Posterior vena cava (tissue), 2 donors: ENCODE results near the gene PHRF1. TPM values are rescaled to one million over a fixed set of nuclear protein-coding genes. Genes with fewer than 3 reads are reported as not detected.

Experiments
- DNase-seq: peaks from one replicate; pipeline ENCODE4 v3.0.0-alpha.2; 2020; ENCODE audit warnings: low spot score
- intact Hi-C, 2 donors: fragments of 100-400 bp; cut with DNase I; formaldehyde crosslinking; loops; one replicate each; pipeline versions ENCODE4 v1.14.1 to v1.14.2; 2022 to 2023
- long read RNA-seq, 2 donors: library from polyadenylated mRNA; unstranded; transcript quantifications; one replicate each; pipeline ENCODE4 v2.0.0, GENCODE V29; 2020 to 2021
- total RNA-seq, 2 donors: library from RNA; stranded (reverse); fragmentation: NEBNext Ultra II Directional; extraction: Animal tissue kit (Norgen Biotek cat#: 25700); gene quantifications; one replicate each; pipeline ENCODE4 v1.2.1, GENCODE V29; 2021
- donor health status: DM: yes; HTN: yes; CAD: no.
- donor health status: DM: yes; HTN: yes; CAD: no.

PHRF1 gene
- total RNA-seq: 10 to 100 TPM; 18.3 to 20.8 TPM
- long read RNA-seq, donor 1, partial matches to known transcripts: 9 of 11 reads
- long read RNA-seq, donor 1, other reads (novel, unspliced or antisense): 2 of 11 reads
- long read RNA-seq, donor 2, partial matches to known transcripts: 12 of 13 reads
- long read RNA-seq, donor 2, other reads (novel, unspliced or antisense): 1 of 13 reads

GRCh38 chr11:575996-576768 lies at the start of gene PHRF1:
TSS of gene PHRF1 (plus strand) at chr11:576470. CDS start at chr11:581513, 5,043 bp downstream.
- DNase-seq: peak; percentile 98
- intact Hi-C loops: no loop called here

GRCh38 chr11:528166-528814 lies 48.0 kb upstream of the PHRF1 start:
- intact Hi-C loops: no loop called here
- no peak for DNase-seq

GRCh38 chr11:528815-529727 lies 47.2 kb upstream of the PHRF1 start:
- intact Hi-C loops: no loop called here
- no peak for DNase-seq

GRCh38 chr11:529728-530411 lies 46.4 kb upstream of the PHRF1 start:
- intact Hi-C loops: no loop called here
- DNase-seq: no peak

- intact Hi-C loops: no loop called here
- no peak for DNase-seq
Observed at GRCh38 chr11:530960-531831, 45.1 kb upstream of the PHRF1 start.

- intact Hi-C loops: no loop called here
- no peak for DNase-seq
Observed at GRCh38 chr11:531919-532526, 44.2 kb upstream of the PHRF1 start.

- no peak for DNase-seq
- intact Hi-C loops: no loop called here
Observed at GRCh38 chr11:532527-532985, 43.7 kb upstream of the PHRF1 start.

- intact Hi-C loops: no loop called here
- no peak for DNase-seq
Observed at GRCh38 chr11:532986-533585, 43.2 kb upstream of the PHRF1 start.

GRCh38 chr11:533586-534395 lies 42.5 kb upstream of the PHRF1 start:
- DNase-seq: no peak
- intact Hi-C loops: no loop called here

- intact Hi-C loops: no loop called here
- peak; percentile 82 for DNase-seq
Observed at GRCh38 chr11:534396-535209, 41.7 kb upstream of the PHRF1 start.

- DNase-seq: no peak
- intact Hi-C loops: no loop called here
Observed at GRCh38 chr11:535210-535518, 41.1 kb upstream of the PHRF1 start.

GRCh38 chr11:535519-536454 lies 40.5 kb upstream of the PHRF1 start, which contains the start of gene HRAS:
TSS of gene HRAS (minus strand) at chr11:535576.
- peak; percentile 98 for DNase-seq
- intact Hi-C loops: no loop called here

GRCh38 chr11:536841-537621 lies 39.2 kb upstream of the PHRF1 start, which contains the start of gene LRRC56:
TSS of gene LRRC56 (plus strand) at chr11:537527. CDS start at chr11:540685, 3,158 bp downstream.
- intact Hi-C loops: no loop called here

More at GRCh38 chr11:536841-537621, 39.2 kb upstream of the PHRF1 start, which contains the start of gene LRRC56:
- DNase-seq: peak; percentile 90
